ENCODE measurements around the gene FAM168A.
"Not testable (repeated sequence)": the region's sequence is repeated elsewhere in the genome, so short reads cannot be mapped to it uniquely, and the experiment has no call there.

Gene FAM168A

GRCh38 chr11:73584831-73585230, 13.1 kb downstream of the FAM168A start:
- TF ChIP-seq, protein P1, sequence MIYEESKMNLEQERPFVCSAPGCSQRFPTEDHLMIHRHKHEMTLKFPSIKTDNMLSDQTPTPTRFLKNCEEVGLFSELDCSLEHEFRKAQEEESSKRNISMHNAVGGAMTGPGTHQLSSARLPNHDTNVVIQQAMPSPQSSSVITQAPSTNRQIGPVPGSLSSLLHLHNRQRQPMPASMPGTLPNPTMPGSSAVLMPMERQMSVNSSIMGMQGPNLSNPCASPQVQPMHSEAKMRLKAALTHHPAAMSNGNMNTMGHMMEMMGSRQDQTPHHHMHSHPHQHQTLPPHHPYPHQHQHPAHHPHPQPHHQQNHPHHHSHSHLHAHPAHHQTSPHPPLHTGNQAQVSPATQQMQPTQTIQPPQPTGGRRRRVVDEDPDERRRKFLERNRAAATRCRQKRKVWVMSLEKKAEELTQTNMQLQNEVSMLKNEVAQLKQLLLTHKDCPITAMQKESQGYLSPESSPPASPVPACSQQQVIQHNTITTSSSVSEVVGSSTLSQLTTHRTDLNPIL (CRISPR knock-in tag; IDR thresholded peaks at IDR 0.05; ENCODE audit: low read depth): no peak
- TF ChIP-seq ZNF565 (CRISPR knock-in tag; conservative IDR thresholded peaks at IDR 0.05; ENCODE audit: low read depth): no peak
- TF ChIP-seq ZFP3 (CRISPR knock-in tag; IDR thresholded peaks at IDR 0.05): no peak
- no peak for TF ChIP-seq ZFP30 (CRISPR knock-in tag; IDR thresholded peaks at IDR 0.05)
- no peak for TF ChIP-seq ZNF8 (CRISPR knock-in tag; IDR thresholded peaks at IDR 0.05)
- TF ChIP-seq SNAI2 (CRISPR knock-in tag; IDR thresholded peaks at IDR 0.05): no peak
- no peak for ATAC-seq

- no peak for TF ChIP-seq GLIS3 (CRISPR knock-in tag; IDR thresholded peaks at IDR 0.05)
- no peak for TF ChIP-seq OSR1 (CRISPR knock-in tag; IDR thresholded peaks at IDR 0.05)
- TF ChIP-seq ZC3H10 (CRISPR knock-in tag; IDR thresholded peaks at IDR 0.05): no peak
- no peak for TF ChIP-seq PPARA (CRISPR knock-in tag; IDR thresholded peaks at IDR 0.05; ENCODE audit: borderline replicate concordance)
- TF ChIP-seq ZFP3 (CRISPR knock-in tag; IDR thresholded peaks at IDR 0.05): no peak
- no peak for TF ChIP-seq ARNTL (CRISPR knock-in tag; IDR thresholded peaks at IDR 0.05; ENCODE audit: borderline replicate concordance, low read depth)
- TF ChIP-seq ESRRG (CRISPR knock-in tag; IDR thresholded peaks at IDR 0.05): no peak
- no peak for TF ChIP-seq ISL1 (CRISPR knock-in tag; IDR thresholded peaks at IDR 0.05)
- no peak for TF ChIP-seq CSDC2 (CRISPR knock-in tag; IDR thresholded peaks at IDR 0.05)
- TF ChIP-seq ZNF8 (CRISPR knock-in tag; IDR thresholded peaks at IDR 0.05): no peak
- TF ChIP-seq, protein P2, sequence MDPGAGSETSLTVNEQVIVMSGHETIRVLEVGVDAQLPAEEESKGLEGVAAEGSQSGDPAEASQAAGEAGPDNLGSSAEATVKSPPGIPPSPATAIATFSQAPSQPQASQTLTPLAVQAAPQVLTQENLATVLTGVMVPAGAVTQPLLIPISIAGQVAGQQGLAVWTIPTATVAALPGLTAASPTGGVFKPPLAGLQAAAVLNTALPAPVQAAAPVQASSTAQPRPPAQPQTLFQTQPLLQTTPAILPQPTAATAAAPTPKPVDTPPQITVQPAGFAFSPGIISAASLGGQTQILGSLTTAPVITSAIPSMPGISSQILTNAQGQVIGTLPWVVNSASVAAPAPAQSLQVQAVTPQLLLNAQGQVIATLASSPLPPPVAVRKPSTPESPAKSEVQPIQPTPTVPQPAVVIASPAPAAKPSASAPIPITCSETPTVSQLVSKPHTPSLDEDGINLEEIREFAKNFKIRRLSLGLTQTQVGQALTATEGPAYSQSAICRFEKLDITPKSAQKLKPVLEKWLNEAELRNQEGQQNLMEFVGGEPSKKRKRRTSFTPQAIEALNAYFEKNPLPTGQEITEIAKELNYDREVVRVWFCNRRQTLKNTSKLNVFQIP (CRISPR knock-in tag; IDR thresholded peaks at IDR 0.05; ENCODE audit: borderline replicate concordance, low read depth): no peak
- TF ChIP-seq CSRNP3 (CRISPR knock-in tag; IDR thresholded peaks at IDR 0.05): no peak
- no peak for TF ChIP-seq ZNF70 (CRISPR knock-in tag; IDR thresholded peaks at IDR 0.05)
- TF ChIP-seq, protein P3, sequence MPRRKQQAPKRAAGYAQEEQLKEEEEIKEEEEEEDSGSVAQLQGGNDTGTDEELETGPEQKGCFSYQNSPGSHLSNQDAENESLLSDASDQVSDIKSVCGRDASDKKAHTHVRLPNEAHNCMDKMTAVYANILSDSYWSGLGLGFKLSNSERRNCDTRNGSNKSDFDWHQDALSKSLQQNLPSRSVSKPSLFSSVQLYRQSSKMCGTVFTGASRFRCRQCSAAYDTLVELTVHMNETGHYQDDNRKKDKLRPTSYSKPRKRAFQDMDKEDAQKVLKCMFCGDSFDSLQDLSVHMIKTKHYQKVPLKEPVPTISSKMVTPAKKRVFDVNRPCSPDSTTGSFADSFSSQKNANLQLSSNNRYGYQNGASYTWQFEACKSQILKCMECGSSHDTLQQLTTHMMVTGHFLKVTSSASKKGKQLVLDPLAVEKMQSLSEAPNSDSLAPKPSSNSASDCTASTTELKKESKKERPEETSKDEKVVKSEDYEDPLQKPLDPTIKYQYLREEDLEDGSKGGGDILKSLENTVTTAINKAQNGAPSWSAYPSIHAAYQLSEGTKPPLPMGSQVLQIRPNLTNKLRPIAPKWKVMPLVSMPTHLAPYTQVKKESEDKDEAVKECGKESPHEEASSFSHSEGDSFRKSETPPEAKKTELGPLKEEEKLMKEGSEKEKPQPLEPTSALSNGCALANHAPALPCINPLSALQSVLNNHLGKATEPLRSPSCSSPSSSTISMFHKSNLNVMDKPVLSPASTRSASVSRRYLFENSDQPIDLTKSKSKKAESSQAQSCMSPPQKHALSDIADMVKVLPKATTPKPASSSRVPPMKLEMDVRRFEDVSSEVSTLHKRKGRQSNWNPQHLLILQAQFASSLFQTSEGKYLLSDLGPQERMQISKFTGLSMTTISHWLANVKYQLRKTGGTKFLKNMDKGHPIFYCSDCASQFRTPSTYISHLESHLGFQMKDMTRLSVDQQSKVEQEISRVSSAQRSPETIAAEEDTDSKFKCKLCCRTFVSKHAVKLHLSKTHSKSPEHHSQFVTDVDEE (CRISPR knock-in tag; IDR thresholded peaks at IDR 0.05): no peak
- TF ChIP-seq, protein P1 (CRISPR knock-in tag; IDR thresholded peaks at IDR 0.05; ENCODE audit: low read depth): no peak
- no peak for TF ChIP-seq ZFP30 (CRISPR knock-in tag; IDR thresholded peaks at IDR 0.05)
- TF ChIP-seq TCF4 (CRISPR knock-in tag; IDR thresholded peaks at IDR 0.05; ENCODE audit: borderline replicate concordance): no peak
- no peak for TF ChIP-seq BACH2 (CRISPR knock-in tag; IDR thresholded peaks at IDR 0.05; ENCODE audit: borderline replicate concordance)
- TF ChIP-seq TOX (CRISPR knock-in tag; IDR thresholded peaks at IDR 0.05; ENCODE audit: borderline replicate concordance): no peak
- no peak for TF ChIP-seq SNAI2 (CRISPR knock-in tag; IDR thresholded peaks at IDR 0.05)
- ATAC-seq: no peak
Measured at GRCh38 chr11:73582653-73583052, 15.3 kb downstream of the FAM168A start.

DNA sequence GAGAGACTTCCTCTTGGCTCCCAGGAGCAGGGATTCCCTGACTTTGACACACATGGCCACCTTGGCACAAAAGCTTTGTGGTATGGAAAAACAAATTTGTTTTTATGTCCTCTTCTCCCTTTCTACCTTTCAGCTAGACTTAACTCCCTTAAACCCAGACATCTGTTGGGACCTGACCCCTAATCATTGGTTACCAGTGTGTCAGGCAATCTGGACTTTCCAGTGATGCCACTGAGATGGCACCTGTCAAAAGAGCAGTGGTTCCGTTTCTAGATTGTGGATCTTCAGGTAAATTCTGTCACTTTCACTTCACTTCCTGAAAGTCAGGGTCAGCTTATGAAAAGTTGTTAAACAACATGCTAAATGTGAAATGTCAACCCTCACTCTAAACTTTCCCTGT, 17.2 kb downstream of the FAM168A start:
- not testable (repeated sequence) for ATAC-seq
